ENCODE results near the gene SCN1A. TPM values are rescaled to one million over a fixed set of nuclear protein-coding genes. Genes with fewer than 3 reads are reported as not detected.

Gene SCN1A
- polyA plus RNA-seq, 1 donor (not counting 4 experiments of a cell fraction or from before 2014, with no cell fraction given) = not detected

DNA sequence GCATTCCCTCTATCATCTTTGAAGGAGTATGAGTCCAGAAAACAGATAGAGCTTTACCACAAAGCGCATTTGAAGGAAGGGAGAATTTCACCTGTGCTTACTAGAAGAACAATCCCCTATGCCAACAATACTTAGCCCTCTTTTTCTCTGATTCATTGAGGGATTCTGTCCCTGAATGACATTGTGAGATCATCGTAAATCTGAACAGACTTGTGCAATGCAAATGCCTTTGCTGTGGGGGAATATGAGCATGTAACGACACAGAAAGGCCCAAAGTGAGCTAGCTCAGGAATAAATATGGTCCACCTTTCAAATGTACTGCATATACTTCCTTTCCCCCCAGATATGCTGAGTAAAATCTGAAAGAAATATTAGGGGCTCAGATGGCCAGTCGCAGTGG lies 67.6 kb downstream of the SCN1A start:
- Histone ChIP-seq H3K4me2 (ENCODE audit: control insufficient read depth, extremely low read depth, insufficient read depth, low read depth, low read length) (no peak overlapping the region), H3K79me2 (ENCODE audit: control insufficient read depth, insufficient read depth, low read length) (no peaks in the 10 kb centered on the region), H3K4me3 (ENCODE audit: control insufficient read depth in 2 of 3, extremely low read depth in 1 of 3, insufficient read depth in 2 of 3, low read depth in 1 of 3, low read length in 3 of 3) (no peak overlapping the region), H3K27ac (ENCODE audit: control insufficient read depth, insufficient read depth, low read length) (no peak overlapping the region), H3K9me3 (ENCODE audit: control insufficient read depth, low read depth, low read length) (no peaks in the 10 kb centered on the region), H3K9me1 (ENCODE audit: control insufficient read depth, extremely low read depth, insufficient read depth, low read length) (no peaks in the 10 kb centered on the region), H3K36me3 (ENCODE audit: control insufficient read depth in 2 of 2, extremely low read depth in 1 of 2, insufficient read depth in 2 of 2, low read length in 2 of 2) (no peaks in the 10 kb centered on the region), H2AFZ (ENCODE audit: control insufficient read depth, low read length) (no peak overlapping the region), H4K20me1 (ENCODE audit: control insufficient read depth, extremely low read depth, insufficient read depth, low read length) (no peaks in the 10 kb centered on the region), H3K4me1 (ENCODE audit: control insufficient read depth, extremely low read depth, insufficient read depth, low read length) (no peaks in the 10 kb centered on the region), H3K9ac (ENCODE audit: control insufficient read depth, extremely low read depth, insufficient read depth, low read length) (no peak overlapping the region), H3K27me3 (ENCODE audit: control insufficient read depth, extremely low read depth, insufficient read depth, low read length) (no peaks in the 10 kb centered on the region)
- DNase-seq (ENCODE audit: low read depth, low spot score) = no peak
- FAIRE-seq = no peak
- dilution Hi-C loops (cut with MboI; ENCODE audit: extremely low pct_ligation_motif_present, low sequenced_read_pairs) = no loop called here
- TF ChIP-seq EZH2 (IDR thresholded peaks at IDR 0.05; ENCODE audit: low read length) = no peak
- no peak for TF ChIP-seq CTCF (optimal IDR thresholded peaks at IDR 0.05 in 1 of 3, IDR thresholded peaks at IDR 0.05 in 1 of 3, conservative IDR thresholded peaks at IDR 0.05 in 1 of 3; ENCODE audit: extremely low read depth in 1 of 3, insufficient read depth in 2 of 3, low read length in 3 of 3)

DNA sequence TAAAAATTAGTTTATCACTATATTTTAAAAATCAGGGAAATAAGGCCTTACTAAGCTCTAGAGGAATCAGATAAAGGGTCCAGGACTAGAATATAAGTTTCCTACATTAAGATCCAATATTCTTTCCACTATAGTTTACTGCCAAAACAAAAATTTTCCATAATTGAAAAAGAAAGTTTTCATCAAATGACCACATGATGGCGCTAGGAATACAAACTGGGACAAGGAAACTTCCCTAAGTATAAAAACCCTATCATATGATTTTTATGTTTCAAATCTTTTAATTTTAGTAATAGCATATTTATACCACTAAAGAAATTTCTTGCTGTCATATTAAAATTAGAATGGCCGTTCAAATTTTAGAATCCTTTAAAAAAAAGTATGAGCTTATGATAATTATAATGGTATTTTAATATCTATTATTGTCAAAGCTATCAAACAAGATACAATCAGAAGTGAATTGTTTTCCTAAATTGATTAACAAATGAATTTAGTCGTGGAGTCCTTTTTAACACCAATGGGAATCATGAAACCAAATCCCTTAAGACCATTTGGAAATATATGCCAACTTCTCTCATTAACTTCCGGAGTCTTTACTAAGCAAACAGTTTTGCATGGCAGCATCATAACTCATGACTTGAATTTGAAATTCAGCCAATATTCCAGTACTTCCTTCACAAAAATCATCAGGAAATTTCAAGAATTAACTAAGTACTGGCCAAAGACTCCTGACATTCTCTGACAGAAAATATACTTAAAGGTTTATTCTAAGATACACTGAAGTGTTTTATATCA lies 70.3 kb downstream of the SCN1A start:
- H4K20me1 ChIP-seq (ENCODE audit: control insufficient read depth, extremely low read depth, insufficient read depth, low read length) = no peaks in the 10 kb centered on the region
- H3K27ac ChIP-seq (ENCODE audit: control insufficient read depth, insufficient read depth, low read length) = no peak overlapping the region
- no peak overlapping the region for H3K4me2 ChIP-seq (ENCODE audit: control insufficient read depth, extremely low read depth, insufficient read depth, low read depth, low read length)
- FAIRE-seq = no peak
- no peaks in the 10 kb centered on the region for H3K27me3 ChIP-seq (ENCODE audit: control insufficient read depth, extremely low read depth, insufficient read depth, low read length)
- H3K9me3 ChIP-seq (ENCODE audit: control insufficient read depth, low read depth, low read length) = no peaks in the 10 kb centered on the region
- DNase-seq (ENCODE audit: low read depth, low spot score) = no peak
- H3K9ac ChIP-seq (ENCODE audit: control insufficient read depth, extremely low read depth, insufficient read depth, low read length) = no peak overlapping the region
- TF ChIP-seq CTCF (optimal IDR thresholded peaks at IDR 0.05 in 1 of 3, IDR thresholded peaks at IDR 0.05 in 1 of 3, conservative IDR thresholded peaks at IDR 0.05 in 1 of 3; ENCODE audit: extremely low read depth in 1 of 3, insufficient read depth in 2 of 3, low read length in 3 of 3) = peak in 2 of 3 experiments; percentile 17 to 21
- no peak for TF ChIP-seq EZH2 (IDR thresholded peaks at IDR 0.05; ENCODE audit: low read length)
- H3K79me2 ChIP-seq (ENCODE audit: control insufficient read depth, insufficient read depth, low read length) = no peaks in the 10 kb centered on the region
- dilution Hi-C loops (cut with MboI; ENCODE audit: extremely low pct_ligation_motif_present, low sequenced_read_pairs) = no loop called here
- H2AFZ ChIP-seq (ENCODE audit: control insufficient read depth, low read length) = no peak overlapping the region
- no peaks in the 10 kb centered on the region for H3K9me1 ChIP-seq (ENCODE audit: control insufficient read depth, extremely low read depth, insufficient read depth, low read length)
- H3K36me3 ChIP-seq (ENCODE audit: control insufficient read depth in 2 of 2, extremely low read depth in 1 of 2, insufficient read depth in 2 of 2, low read length in 2 of 2) = no peaks in the 10 kb centered on the region
- no peaks in the 10 kb centered on the region for H3K4me1 ChIP-seq (ENCODE audit: control insufficient read depth, extremely low read depth, insufficient read depth, low read length)
- no peak overlapping the region for H3K4me3 ChIP-seq (ENCODE audit: control insufficient read depth in 2 of 3, extremely low read depth in 1 of 3, insufficient read depth in 2 of 3, low read depth in 1 of 3, low read length in 3 of 3)
